Activated CD8-positive, alpha-beta memory T cell treated with anti-CD3 and anti-CD28 coated beads for 24 hours (primary cell): ENCODE measurements around the gene SLC37A1.
"Not testable (repeated sequence)": the region's sequence is repeated elsewhere in the genome, so short reads cannot be mapped to it uniquely, and the experiment has no call there.

Experiments used
- DNase-seq: peaks from one replicate; pipeline ENCODE4 v3.0.0-alpha.2; 2020

SLC37A1 gene

DNA sequence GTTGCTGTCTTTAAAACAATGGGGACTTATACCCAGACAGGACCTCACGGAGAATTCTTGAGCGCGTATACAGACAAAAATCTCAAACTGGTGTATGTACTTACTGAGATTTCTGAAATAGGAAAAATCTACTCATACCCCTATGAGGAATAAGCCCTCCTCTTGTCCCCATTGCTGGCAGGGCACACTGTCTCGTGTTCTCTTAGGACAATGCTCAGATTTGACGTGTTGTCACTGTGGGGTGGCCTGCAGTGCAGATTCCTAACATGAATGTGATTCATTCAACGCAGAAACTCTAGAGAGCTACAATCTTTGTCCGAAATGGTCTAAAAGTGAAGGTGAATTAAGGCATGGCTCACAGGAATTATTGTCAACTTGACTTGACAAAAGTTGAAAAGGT is 108.6 kb downstream of the SLC37A1 start:
- DNase-seq: no peak

DNA sequence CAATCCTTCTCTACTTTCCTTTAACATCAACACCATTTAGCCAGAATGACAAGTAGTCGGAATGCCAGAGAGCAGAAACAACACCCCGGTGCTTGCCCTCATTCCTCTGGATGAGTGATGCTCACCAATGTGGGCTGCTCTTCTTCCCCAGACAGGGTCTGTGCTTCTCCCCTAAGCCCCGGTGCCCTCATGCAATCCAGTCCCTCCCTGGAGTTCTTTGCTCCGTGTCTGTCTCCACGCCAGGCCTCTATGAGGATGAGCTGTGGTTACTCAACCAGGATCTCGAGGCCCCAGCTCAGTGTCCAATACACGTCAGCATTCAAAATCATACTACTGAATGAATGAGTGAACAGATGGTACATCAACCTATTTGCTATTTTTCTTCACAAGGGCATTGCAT is 110.0 kb downstream of the SLC37A1 start:
- no peak for DNase-seq

DNA sequence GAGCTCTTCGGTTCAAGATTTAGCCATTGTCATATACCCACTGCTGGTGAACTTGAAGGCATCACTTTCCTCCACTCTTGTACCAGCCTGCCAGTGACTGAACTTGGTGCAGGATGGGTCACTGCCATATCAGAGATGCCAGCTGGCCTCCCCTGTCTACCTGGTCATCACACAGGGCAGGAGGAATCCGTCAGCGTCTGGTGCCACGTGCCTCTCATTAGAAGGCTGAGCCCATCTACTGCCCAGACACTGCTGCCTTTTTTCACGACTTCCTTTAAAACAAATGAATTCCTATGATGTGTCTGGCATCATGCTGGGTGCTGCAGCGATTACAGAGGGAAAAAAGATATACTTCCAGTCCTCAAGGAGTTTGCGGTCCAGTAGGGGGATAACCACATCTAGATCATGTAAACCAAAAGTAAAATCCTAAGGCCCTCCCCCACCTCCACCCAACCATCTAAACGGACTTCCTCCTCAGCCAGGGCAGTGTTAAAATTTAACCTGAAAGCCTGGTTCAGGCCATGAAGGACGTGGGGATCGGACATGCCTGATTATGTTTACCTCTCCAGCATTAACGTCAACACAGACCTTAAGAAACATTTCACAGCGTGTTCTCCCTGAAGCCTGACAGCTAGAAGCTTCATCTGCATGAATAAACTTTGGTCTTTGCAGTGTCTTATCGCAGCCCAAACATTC is 110.6 kb downstream of the SLC37A1 start:
- no peak for DNase-seq

DNA sequence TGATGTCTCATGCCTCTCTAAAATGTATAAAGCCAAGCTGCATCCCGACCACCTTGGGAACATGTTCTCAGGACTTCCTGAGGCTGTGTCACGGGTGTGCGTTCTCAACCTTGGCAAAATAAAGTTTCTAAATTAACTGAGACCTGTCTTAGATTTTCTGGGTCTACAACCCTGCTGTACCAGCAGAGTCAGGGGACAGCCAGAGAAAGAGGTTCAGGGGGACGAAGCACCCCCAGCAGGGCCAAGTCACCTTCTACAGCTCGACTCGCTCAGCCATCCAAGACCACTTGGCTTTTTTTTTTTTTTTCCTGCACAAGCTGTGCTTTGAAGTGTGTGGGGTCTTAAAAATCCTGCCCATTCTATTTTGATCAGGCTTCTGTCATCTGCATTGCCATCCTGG is 111.3 kb downstream of the SLC37A1 start:
- no peak for DNase-seq

DNA sequence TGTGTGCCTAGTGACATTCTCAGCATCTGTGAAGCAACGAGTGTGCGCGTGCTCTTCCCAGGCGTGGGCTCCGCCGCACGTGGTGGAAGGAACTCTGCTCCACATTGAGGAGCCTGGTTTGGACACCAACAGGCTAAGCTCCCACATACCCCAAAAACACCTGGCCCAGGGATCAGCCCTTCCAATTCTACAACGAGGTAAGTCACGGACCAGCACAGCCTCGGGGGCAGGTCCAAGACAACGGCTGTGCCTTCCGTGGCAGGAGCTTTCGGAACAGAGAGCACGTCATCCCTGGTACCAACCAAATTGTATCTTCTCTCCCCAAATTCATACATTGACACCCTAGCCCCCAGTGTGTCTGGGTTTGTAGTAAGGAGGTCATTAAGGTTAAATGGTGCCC is 112.5 kb downstream of the SLC37A1 start:
- DNase-seq: no peak

DNA sequence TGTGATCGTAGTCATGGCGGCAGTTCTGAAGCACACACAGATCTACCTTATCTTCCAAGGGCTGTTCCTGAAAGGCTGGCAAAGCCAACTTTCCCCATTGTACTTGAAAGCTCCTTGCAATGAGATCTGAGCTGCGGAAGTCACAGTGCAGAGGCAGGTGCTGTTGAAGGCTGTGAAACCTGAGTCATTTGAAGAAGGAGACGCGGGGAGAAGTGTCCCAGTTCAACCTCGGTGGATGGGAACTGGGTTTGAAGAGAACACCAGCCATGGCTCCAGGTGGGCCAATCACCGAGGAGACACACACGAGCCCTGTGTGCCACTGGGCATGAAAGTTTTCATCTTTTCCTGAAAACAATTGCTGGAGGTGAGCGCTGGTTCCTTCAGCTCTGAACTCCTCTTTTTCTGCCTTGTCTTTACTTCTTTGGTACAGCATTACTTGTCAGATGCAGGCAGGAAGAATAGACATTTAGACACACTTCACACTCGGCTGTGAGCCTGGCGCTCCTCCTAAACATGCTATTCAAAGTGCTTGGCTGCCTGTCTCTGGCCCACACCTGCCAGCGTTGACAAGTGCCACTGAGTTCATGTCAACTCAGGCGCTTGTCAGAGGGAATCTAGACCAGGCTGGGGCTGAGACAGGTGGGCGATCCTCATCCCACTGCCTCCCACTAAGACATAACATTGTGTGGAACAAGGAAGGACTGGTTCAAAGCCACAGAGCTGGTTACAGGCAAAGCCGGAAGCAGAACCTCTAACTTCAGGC is 114.1 kb downstream of the SLC37A1 start:
- DNase-seq: no peak

DNA sequence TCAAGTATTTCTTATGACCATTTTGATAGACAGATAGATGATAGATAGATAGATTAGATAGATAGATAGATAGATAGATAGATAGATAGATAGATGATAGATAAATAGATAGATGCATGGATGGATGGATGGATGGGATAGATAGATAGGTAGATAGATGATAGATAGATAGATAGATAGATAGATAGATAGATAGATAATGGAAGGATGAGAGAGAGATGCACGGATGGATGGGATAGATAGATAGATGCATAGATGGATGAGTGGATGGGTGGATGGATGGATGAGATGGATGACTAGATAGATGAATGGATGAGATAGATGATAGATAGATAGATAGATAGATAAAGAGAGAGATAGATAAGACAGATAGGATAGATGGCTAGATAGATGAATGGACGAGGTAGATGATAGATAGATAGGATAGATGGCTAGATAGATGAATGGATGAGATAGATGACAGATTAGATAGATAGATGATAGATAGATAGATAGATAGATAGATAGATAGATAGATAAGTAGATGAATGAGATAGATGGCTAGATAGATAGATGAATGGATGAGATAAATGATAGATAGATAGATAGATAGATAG is 114.9 kb downstream of the SLC37A1 start:
- DNase-seq: not testable (repeated sequence)

DNA sequence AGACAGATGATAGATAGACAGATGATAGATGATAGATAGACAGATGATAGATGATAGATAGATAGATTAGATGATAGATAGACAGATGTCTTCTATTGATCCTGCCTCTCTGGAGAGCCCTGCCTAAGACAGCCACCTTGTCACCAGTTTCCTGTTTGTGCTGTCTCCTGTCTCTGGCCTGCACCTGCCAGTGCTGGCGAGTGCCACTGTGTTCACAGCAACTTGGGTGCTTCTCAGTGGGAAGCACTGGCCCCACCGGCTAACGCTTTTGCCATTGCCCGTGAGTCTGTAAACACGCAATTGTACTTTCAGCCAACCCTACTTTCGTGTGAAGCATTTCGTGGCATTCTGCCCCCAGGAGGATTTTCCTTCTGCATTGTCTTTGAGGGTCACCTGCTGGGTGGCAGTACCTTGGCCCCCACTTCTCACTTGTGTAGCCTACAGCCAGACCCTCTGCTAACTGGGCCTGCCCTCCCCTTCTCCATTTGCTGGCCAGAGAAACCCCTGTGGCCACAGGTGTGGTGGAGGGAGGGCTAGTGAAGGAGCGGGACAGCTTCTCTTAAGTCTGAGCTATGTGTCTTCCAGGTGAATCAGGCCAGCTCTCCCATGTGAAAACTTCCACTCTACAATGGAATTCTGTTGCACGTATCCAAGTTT is 116.4 kb downstream of the SLC37A1 start:
- DNase-seq: no peak

DNA sequence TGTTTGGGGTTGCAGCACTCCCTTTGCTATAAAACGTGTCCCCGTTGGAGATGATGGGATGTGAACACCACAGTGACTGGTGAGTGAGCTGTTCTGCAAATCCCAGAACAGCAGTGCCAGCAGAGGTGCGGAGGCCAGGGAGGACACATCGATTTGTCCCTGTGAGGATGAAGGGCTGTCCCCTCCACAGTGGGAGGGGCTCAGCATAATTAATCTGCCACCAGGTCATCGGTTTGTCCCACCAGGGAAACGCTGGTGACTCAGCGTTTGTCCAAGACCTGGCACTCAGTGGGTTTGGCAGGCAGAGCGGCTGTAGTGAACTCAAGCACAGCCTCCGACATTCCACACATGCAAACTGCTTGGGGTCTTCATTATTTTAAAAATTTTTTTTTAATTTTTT is 117.0 kb downstream of the SLC37A1 start:
- no peak for DNase-seq
